ENCODE measurements around the gene DCUN1D1.

- peak in 4 of 7 experiments; percentile 9 to 32 (median 23) for TF ChIP-seq CTCF (IDR thresholded peaks at IDR 0.05)
- TF ChIP-seq POLR2A (IDR thresholded peaks at IDR 0.05), result no peak
- TF ChIP-seq POLR2AphosphoS5 (IDR thresholded peaks at IDR 0.05), result no peak
- TF ChIP-seq EP300 (IDR thresholded peaks at IDR 0.05), result no peak
Measured at GRCh38 chr3:182909318-182910040, 70.9 kb downstream of the DCUN1D1 start.
